ENCODE data around the gene C5AR2.

Gene C5AR2

DNA sequence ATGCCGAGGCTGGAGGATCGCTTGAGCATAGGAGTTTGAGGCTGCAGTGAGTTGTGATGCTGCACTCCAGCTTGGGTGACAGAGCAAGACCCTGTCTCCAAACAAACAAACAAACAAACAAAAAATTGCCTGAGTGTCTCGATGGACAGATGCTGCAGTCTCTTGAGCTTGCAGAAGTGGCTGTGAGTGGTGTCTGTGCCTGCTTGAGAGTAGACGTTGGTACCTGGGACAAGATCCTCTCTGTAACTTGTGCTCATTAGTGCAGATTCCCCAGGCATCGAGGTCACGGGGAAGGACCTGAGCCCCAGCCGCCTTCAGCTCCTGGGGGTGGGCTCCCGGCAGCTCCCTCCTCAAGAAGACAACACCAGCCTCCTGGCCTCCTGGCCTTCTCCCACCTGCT, 8.6 kb upstream of the C5AR2 start:
- Histone ChIP-seq H3K36me3 (replicated peaks in 1 of 2; ENCODE audit: control insufficient read depth in 2 of 2, insufficient read depth in 2 of 2, low read length in 2 of 2) (no peaks in the 10 kb centered on the region), H2BK15ac (ENCODE audit: low read length) (no peak overlapping the region), H3K9ac (ENCODE audit: low read depth, low read length, poor library complexity) (no peak overlapping the region), H3K27me3 (ENCODE audit: control insufficient read depth in 3 of 3, insufficient read depth in 3 of 3, low read depth in 1 of 3, low read length in 3 of 3) (peaks cover 0 to 10% (median 0%) of the 10 kb centered on the region in 3 experiments), H2BK12ac (ENCODE audit: low read length) (no peak overlapping the region), H3K27ac (replicated peaks; ENCODE audit: low read length) (no peak overlapping the region), H3K23ac (ENCODE audit: low read depth, low read length, poor library complexity) (no peak overlapping the region), H2AFZ (ENCODE audit: low read length) (no peak overlapping the region), H2AK5ac (ENCODE audit: low read depth, low read length) (no peak overlapping the region), H3K18ac (ENCODE audit: low read length) (no peak overlapping the region), H3K4me2 (ENCODE audit: insufficient read depth, low read length, poor library complexity, severe bottlenecking) (no peak overlapping the region), H3K9me3 (replicated peaks in 1 of 2; ENCODE audit: control insufficient read depth in 2 of 2, insufficient read depth in 1 of 2, low read depth in 1 of 2, low read length in 2 of 2) (no peaks in the 10 kb centered on the region), H2BK120ac (ENCODE audit: low read depth, low read length) (no peak overlapping the region), H3K4me1 (ENCODE audit: control insufficient read depth in 2 of 2, insufficient read depth in 1 of 2, low read depth in 1 of 2, low read length in 2 of 2) (no peaks in the 10 kb centered on the region), H3K4me3 (ENCODE audit: low read length in 2 of 2) (no peak overlapping the region), H4K91ac (ENCODE audit: low read depth, low read length, poor library complexity) (no peak overlapping the region), H3K79me1 (ENCODE audit: low read depth, low read length) (no peaks in the 10 kb centered on the region), H2BK5ac (ENCODE audit: low read length) (no peak overlapping the region), H4K8ac (ENCODE audit: low read depth, low read length) (no peak overlapping the region), H3K4ac (ENCODE audit: low read length) (no peak overlapping the region), H3K14ac (ENCODE audit: low read length) (no peak overlapping the region)
- no peak for DNase-seq (ENCODE audit: low spot score)
- no CpG with 5 or more reads among the region's 8 CpGs for WGBS, 2 donors (ENCODE audit: extremely low coverage in 2 of 2, insufficient read length in 2 of 2, insufficient replicate concordance in 1 of 2)

DNA sequence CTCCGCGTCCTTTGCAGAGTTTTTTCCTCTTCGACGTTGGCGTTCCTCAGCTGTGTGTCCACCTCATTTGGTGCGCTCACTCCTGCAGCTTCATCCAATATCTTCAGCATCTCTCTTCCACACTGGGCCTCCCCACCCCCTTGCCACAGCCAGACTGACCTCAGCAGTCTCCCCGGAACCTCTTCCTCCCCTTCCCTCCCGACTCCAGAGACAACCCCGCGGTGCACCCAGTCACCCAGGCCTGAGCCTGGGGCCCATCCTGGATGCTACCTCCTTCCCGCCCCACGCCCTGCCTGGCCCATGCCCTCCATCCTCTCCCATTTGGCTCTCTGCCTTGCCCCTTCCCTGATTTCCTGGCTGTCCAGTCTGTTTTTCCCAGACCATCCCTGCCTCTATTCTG, 8.1 kb upstream of the C5AR2 start:
- no peak overlapping the region for H3K4me2 ChIP-seq (ENCODE audit: insufficient read depth, low read length, poor library complexity, severe bottlenecking)
- no peak for DNase-seq (ENCODE audit: low spot score)
- H2AK5ac ChIP-seq (ENCODE audit: low read depth, low read length) = no peak overlapping the region
- no peaks in the 10 kb centered on the region for H3K4me1 ChIP-seq (ENCODE audit: control insufficient read depth in 2 of 2, insufficient read depth in 1 of 2, low read depth in 1 of 2, low read length in 2 of 2)
- H2BK12ac ChIP-seq (ENCODE audit: low read length) = no peak overlapping the region
- H3K23ac ChIP-seq (ENCODE audit: low read depth, low read length, poor library complexity) = no peak overlapping the region
- H2AFZ ChIP-seq (ENCODE audit: low read length) = no peak overlapping the region
- no peak overlapping the region for H4K8ac ChIP-seq (ENCODE audit: low read depth, low read length)
- peak overlapping the region; percentile 6 for H2BK15ac ChIP-seq (ENCODE audit: low read length)
- no CpG with 5 or more reads among the region's 12 CpGs for WGBS, 2 donors (ENCODE audit: extremely low coverage in 2 of 2, insufficient read length in 2 of 2, insufficient replicate concordance in 1 of 2)
- H3K36me3 ChIP-seq (replicated peaks in 1 of 2; ENCODE audit: control insufficient read depth in 2 of 2, insufficient read depth in 2 of 2, low read length in 2 of 2) = no peaks in the 10 kb centered on the region
- H3K27me3 ChIP-seq (ENCODE audit: control insufficient read depth in 3 of 3, insufficient read depth in 3 of 3, low read depth in 1 of 3, low read length in 3 of 3) = peaks cover 0 to 10% (median 0%) of the 10 kb centered on the region in 3 experiments
- no peak overlapping the region for H3K27ac ChIP-seq (replicated peaks; ENCODE audit: low read length)
- H3K18ac ChIP-seq (ENCODE audit: low read length) = no peak overlapping the region
- no peak overlapping the region for H3K4ac ChIP-seq (ENCODE audit: low read length)
- no peak overlapping the region for H2BK5ac ChIP-seq (ENCODE audit: low read length)
- H3K9me3 ChIP-seq (replicated peaks in 1 of 2; ENCODE audit: control insufficient read depth in 2 of 2, insufficient read depth in 1 of 2, low read depth in 1 of 2, low read length in 2 of 2) = no peaks in the 10 kb centered on the region
- no peaks in the 10 kb centered on the region for H3K79me1 ChIP-seq (ENCODE audit: low read depth, low read length)
- no peak overlapping the region for H2BK120ac ChIP-seq (ENCODE audit: low read depth, low read length)
- no peak overlapping the region for H3K9ac ChIP-seq (ENCODE audit: low read depth, low read length, poor library complexity)
- H3K4me3 ChIP-seq (ENCODE audit: low read length in 2 of 2) = no peak overlapping the region
- no peak overlapping the region for H3K14ac ChIP-seq (ENCODE audit: low read length)
- H4K91ac ChIP-seq (ENCODE audit: low read depth, low read length, poor library complexity) = no peak overlapping the region

DNA sequence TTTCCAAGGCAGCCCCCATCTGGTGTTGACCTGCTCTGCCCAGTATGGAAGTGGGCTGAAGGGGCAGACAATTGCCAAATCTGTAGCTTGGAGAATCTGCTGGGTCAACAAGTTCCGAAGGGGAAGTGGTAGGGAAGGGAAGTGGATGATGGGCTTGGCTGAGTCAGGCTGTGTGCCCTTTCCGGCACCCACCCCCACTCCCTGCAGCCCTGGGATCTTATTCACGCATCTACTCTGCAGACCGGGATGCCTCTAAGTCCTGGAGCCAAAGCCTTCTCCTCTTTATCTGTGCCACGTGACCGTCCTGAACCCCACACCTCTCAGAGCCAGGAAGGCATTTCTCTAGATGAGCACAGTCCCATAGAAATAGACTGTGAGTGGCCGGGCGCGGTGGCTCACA, 7.5 kb upstream of the C5AR2 start:
- Histone ChIP-seq H3K9ac (ENCODE audit: low read depth, low read length, poor library complexity) (no peak overlapping the region), H3K27ac (replicated peaks; ENCODE audit: low read length) (no peak overlapping the region), H3K79me1 (ENCODE audit: low read depth, low read length) (no peaks in the 10 kb centered on the region), H3K23ac (ENCODE audit: low read depth, low read length, poor library complexity) (no peak overlapping the region), H3K18ac (ENCODE audit: low read length) (no peak overlapping the region), H3K4me2 (ENCODE audit: insufficient read depth, low read length, poor library complexity, severe bottlenecking) (no peak overlapping the region), H2AK5ac (ENCODE audit: low read depth, low read length) (no peak overlapping the region), H4K8ac (ENCODE audit: low read depth, low read length) (no peak overlapping the region), H3K4ac (ENCODE audit: low read length) (no peak overlapping the region), H2BK15ac (ENCODE audit: low read length) (peak overlapping the region; percentile 15), H2AFZ (ENCODE audit: low read length) (no peak overlapping the region), H2BK12ac (ENCODE audit: low read length) (no peak overlapping the region), H3K36me3 (replicated peaks in 1 of 2; ENCODE audit: control insufficient read depth in 2 of 2, insufficient read depth in 2 of 2, low read length in 2 of 2) (no peaks in the 10 kb centered on the region), H3K14ac (ENCODE audit: low read length) (no peak overlapping the region), H3K9me3 (replicated peaks in 1 of 2; ENCODE audit: control insufficient read depth in 2 of 2, insufficient read depth in 1 of 2, low read depth in 1 of 2, low read length in 2 of 2) (no peaks in the 10 kb centered on the region), H4K91ac (ENCODE audit: low read depth, low read length, poor library complexity) (no peak overlapping the region), H2BK120ac (ENCODE audit: low read depth, low read length) (no peak overlapping the region), H2BK5ac (ENCODE audit: low read length) (no peak overlapping the region), H3K4me1 (ENCODE audit: control insufficient read depth in 2 of 2, insufficient read depth in 1 of 2, low read depth in 1 of 2, low read length in 2 of 2) (no peaks in the 10 kb centered on the region), H3K4me3 (ENCODE audit: low read length in 2 of 2) (no peak overlapping the region), H3K27me3 (ENCODE audit: control insufficient read depth in 3 of 3, insufficient read depth in 3 of 3, low read depth in 1 of 3, low read length in 3 of 3) (peaks cover 0 to 10% (median 0%) of the 10 kb centered on the region in 3 experiments)
- no peak for DNase-seq (ENCODE audit: low spot score)
- WGBS, 2 donors (ENCODE audit: extremely low coverage in 2 of 2, insufficient read length in 2 of 2, insufficient replicate concordance in 1 of 2) = no CpG with 5 or more reads among the region's 9 CpGs

- Histone ChIP-seq H3K18ac (ENCODE audit: low read length) (no peak overlapping the region), H4K8ac (ENCODE audit: low read depth, low read length) (no peak overlapping the region), H3K36me3 (replicated peaks in 1 of 2; ENCODE audit: control insufficient read depth in 2 of 2, insufficient read depth in 2 of 2, low read length in 2 of 2) (no peaks in the 10 kb centered on the region), H3K4me2 (ENCODE audit: insufficient read depth, low read length, poor library complexity, severe bottlenecking) (no peak overlapping the region), H2BK15ac (ENCODE audit: low read length) (no peak overlapping the region), H2AFZ (ENCODE audit: low read length) (peak overlapping the region; percentile 72), H3K4me3 (ENCODE audit: low read length in 2 of 2) (no peak overlapping the region), H3K4ac (ENCODE audit: low read length) (no peak overlapping the region), H3K9ac (ENCODE audit: low read depth, low read length, poor library complexity) (no peak overlapping the region), H2BK5ac (ENCODE audit: low read length) (no peak overlapping the region), H2AK5ac (ENCODE audit: low read depth, low read length) (no peak overlapping the region), H2BK120ac (ENCODE audit: low read depth, low read length) (no peak overlapping the region), H2BK12ac (ENCODE audit: low read length) (no peak overlapping the region), H3K27me3 (ENCODE audit: control insufficient read depth in 3 of 3, insufficient read depth in 3 of 3, low read depth in 1 of 3, low read length in 3 of 3) (peaks cover 0 to 5% (median 0%) of the 10 kb centered on the region in 3 experiments), H3K27ac (replicated peaks; ENCODE audit: low read length) (no peak overlapping the region), H3K23ac (ENCODE audit: low read depth, low read length, poor library complexity) (no peak overlapping the region), H4K91ac (ENCODE audit: low read depth, low read length, poor library complexity) (no peak overlapping the region), H3K79me1 (ENCODE audit: low read depth, low read length) (no peaks in the 10 kb centered on the region), H3K4me1 (ENCODE audit: control insufficient read depth in 2 of 2, insufficient read depth in 1 of 2, low read depth in 1 of 2, low read length in 2 of 2) (peaks cover 0 to 2% of the 10 kb centered on the region in 2 donors), H3K14ac (ENCODE audit: low read length) (no peak overlapping the region), H3K9me3 (replicated peaks in 1 of 2; ENCODE audit: control insufficient read depth in 2 of 2, insufficient read depth in 1 of 2, low read depth in 1 of 2, low read length in 2 of 2) (no peaks in the 10 kb centered on the region)
- no CpG with 5 or more reads among the region's 9 CpGs for WGBS, 2 donors (ENCODE audit: extremely low coverage in 2 of 2, insufficient read length in 2 of 2, insufficient replicate concordance in 1 of 2)
- no peak for DNase-seq (ENCODE audit: low spot score)
These were observed 1.5 kb upstream of the C5AR2 start for GRCh38 chr19:47330466-47330869.

All from neuronal stem cell (in vitro differentiated cells).